Brain microvascular endothelial cell (primary cell): Measurements from ENCODE around the gene MEGF6.

Experiments used
- DNase-seq: peaks from one replicate; pipeline ENCODE4 v3.0.0-alpha.2; 2020
- H3K27ac ChIP-seq: fragments of 250-450 bp; sonication (Bioruptor Pico); 2 replicates; pipeline ENCODE4 v1.5.1; 2020; ENCODE audit warnings: mild to moderate bottlenecking, moderate library complexity
- H3K27me3 ChIP-seq: fragments of 250-450 bp; sonication (Bioruptor Pico); replicated peaks from 2 replicates; pipeline ENCODE4 v1.5.1; 2020; ENCODE audit warnings: mild to moderate bottlenecking
- H3K36me3 ChIP-seq: fragments of 250-450 bp; sonication (Bioruptor Pico); replicated peaks from 2 replicates; pipeline ENCODE4 v1.5.1; 2020; ENCODE audit warnings: mild to moderate bottlenecking
- H3K4me3 ChIP-seq: 2 replicates; pipeline ENCODE4 v1.5.1; 2011; ENCODE audit warnings: low read depth, mild to moderate bottlenecking, control low read depth, low read length, moderate library complexity
- CTCF ChIP-seq: IDR thresholded peaks from 2 replicates; pipeline ENCODE4 v1.5.1; 2011; ENCODE audit warnings: low read depth, mild to moderate bottlenecking, moderate library complexity, low read length, control low read depth, inconsistent platforms; ENCODE audit errors: missing control alignments
- in situ Hi-C: cut with HindIII; loops from 2 replicates; pipeline ENCODE4 v1.10.0; 2017; ENCODE audit warnings: low sequenced_read_pairs, low pct_ligation_motif_present

MEGF6 gene

DNA sequence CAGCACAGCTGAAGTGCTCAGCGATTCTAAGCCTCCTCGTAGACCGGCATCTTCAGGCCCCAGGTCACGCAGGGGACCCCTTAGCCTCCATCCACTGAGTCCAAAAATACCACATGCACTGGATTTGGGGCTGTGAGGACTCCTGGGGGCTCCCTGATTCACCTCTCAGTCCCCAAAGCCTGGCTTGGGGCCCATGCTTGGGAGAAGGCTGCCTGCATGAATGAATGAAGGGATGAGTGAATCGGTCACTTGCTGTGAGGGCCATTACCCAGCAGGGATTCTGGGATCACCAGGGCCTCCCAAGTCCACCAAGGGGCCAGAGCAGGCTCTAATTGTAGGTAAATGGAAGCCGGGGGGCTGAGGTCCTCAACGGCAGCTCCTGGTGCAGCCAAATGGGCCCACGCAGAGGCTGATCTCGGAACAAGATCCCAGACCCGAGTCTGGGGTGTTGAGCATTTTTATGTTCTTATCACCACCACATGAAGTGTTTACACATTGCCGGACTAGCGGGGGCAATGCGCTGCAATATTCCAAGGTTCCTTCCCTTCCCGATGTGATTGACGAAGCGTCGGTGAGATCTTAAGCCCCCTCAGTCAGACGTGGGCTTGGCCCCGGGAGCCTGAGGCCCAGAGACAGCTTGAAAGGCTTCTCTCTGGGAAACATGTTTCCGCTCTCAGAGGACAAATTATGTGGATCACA is 170.4 kb downstream of the MEGF6 start:
- no peak for TF ChIP-seq CTCF
- Histone ChIP-seq H3K36me3 (no peaks in the 10 kb centered on the region), H3K27ac (no peak overlapping the region), H3K4me3 (no peak overlapping the region), H3K27me3 (peaks cover 14% of the 10 kb centered on the region)
- in situ Hi-C loops, result no loop called here
- DNase-seq, result no peak

GRCh38 chr1:3440300-3440681 is 171.0 kb downstream of the MEGF6 start:
- in situ Hi-C loops, result no loop called here
- Histone ChIP-seq H3K27me3 (peaks cover 14% of the 10 kb centered on the region), H3K36me3 (no peaks in the 10 kb centered on the region), H3K4me3 (no peak overlapping the region), H3K27ac (no peak overlapping the region)
- TF ChIP-seq CTCF, result no peak
- no peak for DNase-seq
